OCI-LY3 (cell line): ENCODE data around the gene HOXB6.

Experiments
- H2AFZ ChIP-seq: fragments of 200-600, 300-600 bp; shearing (Covaris generic); 2 replicates; pipeline ENCODE4 v1.6.0; 2014; ENCODE audit warnings: antibody characterized with exemption, low read depth, low read length
- H3K27ac ChIP-seq: fragments of 200-600, 300-600 bp; sonication (generic); 2 replicates; pipeline ENCODE4 v1.5.1; 2014; ENCODE audit warnings: mild to moderate bottlenecking, low read length, moderate library complexity, mixed read lengths
- H3K27me3 ChIP-seq: fragments of 200-600, 300-600 bp; sonication (generic); 2 replicates; pipeline ENCODE4 v1.6.1; 2014; ENCODE audit warnings: low read depth, low read length, mixed read lengths
- H3K36me3 ChIP-seq: fragments of 200-600, 300-600 bp; sonication (generic); replicated peaks from 2 replicates; pipeline ENCODE3; 2014; ENCODE audit warnings: low read depth, low read length, mixed read lengths
- H3K4me1 ChIP-seq: fragments of 300-600, 200-600 bp; sonication (generic); 2 replicates; pipeline ENCODE4 v1.6.1; 2014; ENCODE audit warnings: low read length, mixed read lengths
- H3K4me2 ChIP-seq: fragments of 200-600, 300-600 bp; sonication (generic); 2 replicates; pipeline ENCODE4 v1.6.1; 2014; ENCODE audit warnings: low read length, mixed read lengths
- H3K4me3 ChIP-seq: fragments of 300-600, 200-600 bp; sonication (generic); 2 replicates; pipeline ENCODE4 v1.5.1; 2014; ENCODE audit warnings: antibody characterized with exemption, mild to moderate bottlenecking, low read length, moderate library complexity
- H3K79me2 ChIP-seq: fragments of 300-600, 200-600 bp; shearing (Covaris generic); 2 replicates; pipeline ENCODE4 v1.6.1; 2014; ENCODE audit warnings: mild to moderate bottlenecking, low read length, mixed read lengths
- H3K9ac ChIP-seq: fragments of 300-600, 200-600 bp; shearing (Covaris generic); 2 replicates; pipeline ENCODE4 v1.6.0; 2014; ENCODE audit warnings: mild to moderate bottlenecking, low read length, moderate library complexity
- H3K9me3 ChIP-seq: fragments of 200-600, 300-600 bp; shearing (Covaris generic); 2 replicates; pipeline ENCODE4 v1.6.1; 2014; ENCODE audit warnings: low read length, mixed read lengths; ENCODE audit not compliant: insufficient read depth
- H4K20me1 ChIP-seq: fragments of 200-600, 300-600 bp; sonication (generic); 2 replicates; pipeline ENCODE4 v1.6.1; 2016; ENCODE audit warnings: low read length, mixed read lengths; ENCODE audit not compliant: insufficient read depth
- EZH2phosphoT487 ChIP-seq: fragments of 200-600 bp; shearing (Covaris generic); IDR thresholded peaks from 2 replicates; pipeline ENCODE4 v1.6.1; 2018; ENCODE audit warnings: antibody characterized with exemption, mixed run types, low read depth
- TF ChIP-seq, protein P1 (sequence below): fragments of 200-600, 300-600 bp; sonication (generic); IDR thresholded peaks from 2 replicates; pipeline ENCODE4 v1.5.1; 2014; ENCODE audit warnings: antibody characterized with exemption, low read length, low read depth

Gene HOXB6

DNA sequence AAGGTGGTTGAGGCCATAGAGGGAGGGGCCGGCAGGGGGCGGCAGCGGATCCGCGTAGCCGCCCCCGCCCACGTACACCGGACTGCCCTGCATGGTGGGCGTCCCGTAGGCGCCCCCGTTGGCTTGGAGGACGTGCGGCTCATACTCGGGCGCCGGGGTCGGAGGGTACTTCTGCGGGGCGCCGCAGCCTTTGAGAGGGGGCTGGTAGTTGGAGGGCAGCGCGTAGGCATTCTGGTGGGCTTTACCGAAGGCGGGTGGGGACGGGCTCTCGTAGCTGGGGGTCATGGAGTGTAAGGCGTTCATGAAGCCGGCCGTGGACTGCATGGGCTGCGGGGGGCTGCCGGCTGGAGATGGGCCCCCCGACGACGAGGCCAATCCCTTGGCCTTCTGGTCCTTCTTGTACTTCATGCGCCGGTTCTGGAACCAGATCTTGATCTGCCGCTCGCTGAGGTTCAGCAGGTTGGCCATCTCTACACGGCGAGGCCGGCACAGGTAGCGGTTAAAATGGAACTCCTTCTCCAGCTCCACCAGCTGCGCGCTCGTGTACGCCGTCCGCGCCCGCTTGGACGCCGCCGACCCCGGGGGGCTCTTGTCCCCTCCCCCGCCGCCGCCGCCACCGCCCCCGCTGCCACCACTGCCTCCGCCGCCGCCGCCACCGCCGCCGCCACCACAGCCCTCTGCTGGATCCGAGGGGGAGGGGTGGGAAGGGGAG, 54.1 kb downstream of the HOXB6 start:
- Histone ChIP-seq H3K27ac (no peak overlapping the region), H2AFZ (no peak overlapping the region), H3K79me2 (peaks cover 33% of the 10 kb centered on the region)

DNA sequence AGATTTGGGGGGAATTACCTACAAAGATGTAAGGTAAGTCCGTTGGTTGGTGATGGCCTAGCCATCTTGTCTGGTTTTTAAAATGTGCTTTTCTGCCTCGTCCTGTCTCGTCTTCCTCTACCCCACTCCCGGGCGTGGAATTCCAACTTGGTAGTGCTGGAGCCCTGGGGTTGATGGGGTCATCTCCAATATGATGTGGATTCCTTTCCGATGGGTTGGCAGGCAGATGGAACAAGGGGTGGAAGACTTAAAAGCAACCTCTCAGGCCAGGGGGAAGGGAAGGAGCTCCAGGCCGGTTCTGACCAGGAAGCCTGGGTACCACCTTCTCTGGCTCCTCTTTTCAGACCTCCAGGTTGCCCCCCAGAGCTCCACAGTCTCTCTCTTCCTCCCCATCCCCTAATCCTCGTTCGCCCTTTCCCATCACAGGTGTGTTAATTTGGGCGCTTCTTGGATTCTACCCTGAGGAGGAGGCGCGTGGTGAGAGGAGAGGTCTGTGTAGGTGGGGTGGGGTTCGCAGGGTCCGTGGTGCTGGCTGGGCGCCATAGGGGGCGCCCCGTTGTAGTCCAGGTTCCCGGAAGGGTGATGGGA, 54.8 kb downstream of the HOXB6 start:
- no peak overlapping the region for H3K27ac ChIP-seq
- H3K27me3 ChIP-seq: no peaks in the 10 kb centered on the region
- peaks cover 38% of the 10 kb centered on the region for H3K79me2 ChIP-seq
- H3K36me3 ChIP-seq: peaks cover 24% of the 10 kb centered on the region
- no peak overlapping the region for H3K4me2 ChIP-seq
- peaks cover 42% of the 10 kb centered on the region for H3K4me1 ChIP-seq
- H2AFZ ChIP-seq: no peak overlapping the region
- no peaks in the 10 kb centered on the region for H4K20me1 ChIP-seq
- no peak overlapping the region for H3K9ac ChIP-seq
- H3K9me3 ChIP-seq: no peaks in the 10 kb centered on the region
- TF ChIP-seq EZH2phosphoT487: no peak
- TF ChIP-seq, protein P1, sequence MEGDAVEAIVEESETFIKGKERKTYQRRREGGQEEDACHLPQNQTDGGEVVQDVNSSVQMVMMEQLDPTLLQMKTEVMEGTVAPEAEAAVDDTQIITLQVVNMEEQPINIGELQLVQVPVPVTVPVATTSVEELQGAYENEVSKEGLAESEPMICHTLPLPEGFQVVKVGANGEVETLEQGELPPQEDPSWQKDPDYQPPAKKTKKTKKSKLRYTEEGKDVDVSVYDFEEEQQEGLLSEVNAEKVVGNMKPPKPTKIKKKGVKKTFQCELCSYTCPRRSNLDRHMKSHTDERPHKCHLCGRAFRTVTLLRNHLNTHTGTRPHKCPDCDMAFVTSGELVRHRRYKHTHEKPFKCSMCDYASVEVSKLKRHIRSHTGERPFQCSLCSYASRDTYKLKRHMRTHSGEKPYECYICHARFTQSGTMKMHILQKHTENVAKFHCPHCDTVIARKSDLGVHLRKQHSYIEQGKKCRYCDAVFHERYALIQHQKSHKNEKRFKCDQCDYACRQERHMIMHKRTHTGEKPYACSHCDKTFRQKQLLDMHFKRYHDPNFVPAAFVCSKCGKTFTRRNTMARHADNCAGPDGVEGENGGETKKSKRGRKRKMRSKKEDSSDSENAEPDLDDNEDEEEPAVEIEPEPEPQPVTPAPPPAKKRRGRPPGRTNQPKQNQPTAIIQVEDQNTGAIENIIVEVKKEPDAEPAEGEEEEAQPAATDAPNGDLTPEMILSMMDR: no peak
- H3K4me3 ChIP-seq: no peak overlapping the region

More for the DNA sequence above, 54.1 kb downstream of the HOXB6 start:
- H3K9ac ChIP-seq: no peak overlapping the region
- no peak overlapping the region for H3K4me3 ChIP-seq
- peaks cover 24% of the 10 kb centered on the region for H3K36me3 ChIP-seq
- H3K27me3 ChIP-seq: no peaks in the 10 kb centered on the region
- no peaks in the 10 kb centered on the region for H3K9me3 ChIP-seq
- peaks cover 36% of the 10 kb centered on the region for H3K4me1 ChIP-seq
- H4K20me1 ChIP-seq: no peaks in the 10 kb centered on the region
- H3K4me2 ChIP-seq: no peak overlapping the region
- TF ChIP-seq, protein P1: no peak
- no peak for TF ChIP-seq EZH2phosphoT487

DNA sequence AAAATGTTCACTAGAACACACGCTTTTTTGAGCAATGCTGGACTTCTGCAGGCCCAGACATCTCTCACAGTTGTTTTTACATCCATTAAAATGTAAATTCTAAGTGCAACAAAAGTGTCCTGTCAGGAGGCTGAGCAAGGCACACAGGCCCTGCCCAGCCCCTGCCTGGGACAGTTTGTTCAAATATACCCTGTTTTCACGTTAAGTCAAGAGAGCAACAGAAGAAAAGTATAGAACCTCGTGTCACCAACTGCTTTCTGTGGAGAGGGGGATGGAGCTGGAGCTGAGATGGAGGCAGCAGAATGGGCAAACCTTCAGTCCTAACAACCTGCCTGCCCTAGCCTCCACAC, 55.5 kb downstream of the HOXB6 start:
- H3K79me2 ChIP-seq: peaks cover 38% of the 10 kb centered on the region
- no peak overlapping the region for H3K27ac ChIP-seq
- no peak overlapping the region for H3K4me3 ChIP-seq
- no peaks in the 10 kb centered on the region for H4K20me1 ChIP-seq
- H3K9me3 ChIP-seq: no peaks in the 10 kb centered on the region
- peaks cover 38% of the 10 kb centered on the region for H3K4me1 ChIP-seq
- H3K4me2 ChIP-seq: no peak overlapping the region
- TF ChIP-seq EZH2phosphoT487: no peak
- TF ChIP-seq, protein P1: no peak
- no peak overlapping the region for H3K9ac ChIP-seq
- H2AFZ ChIP-seq: no peak overlapping the region
- H3K27me3 ChIP-seq: no peaks in the 10 kb centered on the region
- peaks cover 21% of the 10 kb centered on the region for H3K36me3 ChIP-seq

- no peak overlapping the region for H3K4me3 ChIP-seq
- H3K9me3 ChIP-seq: no peaks in the 10 kb centered on the region
- TF ChIP-seq, protein P1: no peak
- no peak for TF ChIP-seq EZH2phosphoT487
- H3K36me3 ChIP-seq: peaks cover 18% of the 10 kb centered on the region
- H3K79me2 ChIP-seq: peaks cover 38% of the 10 kb centered on the region
- H3K4me2 ChIP-seq: no peak overlapping the region
- H4K20me1 ChIP-seq: no peaks in the 10 kb centered on the region
- no peak overlapping the region for H2AFZ ChIP-seq
- H3K27me3 ChIP-seq: no peaks in the 10 kb centered on the region
- no peak overlapping the region for H3K27ac ChIP-seq
- H3K9ac ChIP-seq: no peak overlapping the region
- H3K4me1 ChIP-seq: peaks cover 33% of the 10 kb centered on the region
Measured at GRCh38 chr17:48548523-48549280, 56.1 kb downstream of the HOXB6 start.
